K562 (cell line): Measurements from ENCODE around the gene USP44. TPM values are rescaled to one million over a fixed set of nuclear protein-coding genes. Genes with fewer than 3 reads are reported as not detected.

ENCODE experiments used
- ATAC-seq: fragments of 200-7000 bp; cut with Tn5 transposase; 3 replicates; pipeline ENCODE4 v1.9.1; 2020; ENCODE audit warnings: moderate library complexity
- BruUV-seq: library from RNA; stranded (reverse); fragments of 400-500 nt; replicated peaks from 2 replicates; lab custom pipeline; 2021; lab: Mats Ljungman, UMichigan
- CTCF ChIA-PET: fragments of 300-600 bp; formaldehyde crosslinking; extraction: SDS; loops from one replicate; lab custom pipeline; 2021; ENCODE audit warnings: low intra/inter-chr PET ratio; lab: Yijun Ruan, JAX
- POLR2A ChIA-PET: fragments of 300-600, 350-650 bp; sonication (Branson Sonifier 250); formaldehyde crosslinking; extraction: SDS; loops from one replicate; lab custom pipeline; 2021; ENCODE audit warnings: antibody characterized with exemption, inconsistent platforms; lab: Yijun Ruan, JAX
- DNase-seq, 4 experiments: peaks; one replicate each; pipeline versions ENCODE4 v3.0.0 to v3.0.0-alpha.2; 2011 to 2018; ENCODE audit warnings: low spot score in 3 of 4, mixed read lengths in 3 of 4; ENCODE audit errors: extremely low read depth in 1 of 4
- FAIRE-seq: peaks from 2 replicates; lab custom pipeline; 2011; peaks lifted over from hg19 to GRCh38; lab: Jason Lieb, UNC
- H2AFZ ChIP-seq: 2 replicates; pipeline ENCODE4 v1.6.0; 2011; ENCODE audit warnings: low read depth, low read length, control low read depth, inconsistent platforms
- H3K27ac ChIP-seq: fragments of 200-600 bp; 3 replicates; pipeline ENCODE4 v1.8.0; 2011; ENCODE audit warnings: low read depth, mild to moderate bottlenecking, control low read depth, inconsistent platforms, low read length, moderate library complexity, mixed read lengths; ENCODE audit errors: extremely low read depth
- H3K27me3 ChIP-seq, 2 experiments: fragments of 300-600 bp in 1 of 2; 2 replicates in 1 of 2; 3 replicates in 1 of 2; pipeline versions ENCODE4 v1.6.0 to v1.8.0; 2011; ENCODE audit warnings: inconsistent platforms in 2 of 2, low read length in 2 of 2, mild to moderate bottlenecking in 1 of 2, mixed read lengths in 1 of 2, moderate library complexity in 1 of 2; ENCODE audit not compliant: control insufficient read depth in 2 of 2, insufficient read depth in 2 of 2
- H3K36me3 ChIP-seq: fragments of 300-600 bp; 3 replicates; pipeline ENCODE4 v1.8.0; 2011; ENCODE audit warnings: mild to moderate bottlenecking, low read length, inconsistent platforms; ENCODE audit not compliant: control insufficient read depth, insufficient read depth
- H3K4me1 ChIP-seq, 2 experiments: fragments of 200-600 bp in 1 of 2; replicated peaks in 1 of 2; 2 replicates in 1 of 2; 3 replicates in 1 of 2; pipeline versions ENCODE4 v1.5.1 to v1.8.0; 2011; ENCODE audit warnings: inconsistent platforms in 2 of 2, low read length in 2 of 2, mild to moderate bottlenecking in 1 of 2, mixed read lengths in 1 of 2, moderate library complexity in 1 of 2; ENCODE audit not compliant: control insufficient read depth in 2 of 2, insufficient read depth in 2 of 2
- H3K4me2 ChIP-seq: 2 replicates; pipeline ENCODE4 v1.6.1; 2011; ENCODE audit warnings: low read length, control low read depth, inconsistent platforms, mixed read lengths; ENCODE audit not compliant: insufficient read depth
- H3K4me3 ChIP-seq: fragments of 200-600 bp; sonication (generic), shearing (Covaris generic); 2 replicates; pipeline ENCODE4 v1.5.1; 2016; ENCODE audit warnings: control low read depth, inconsistent platforms
- H3K79me2 ChIP-seq: fragments of 200-600 bp; 3 replicates; pipeline ENCODE4 v1.8.0; 2011; ENCODE audit warnings: low read length, inconsistent platforms; ENCODE audit not compliant: control insufficient read depth, insufficient read depth
- H3K9ac ChIP-seq, 2 experiments: 2 replicates each; pipeline versions ENCODE4 v1.6.0 to v1.6.1; 2011; ENCODE audit warnings: low read depth in 2 of 2, low read length in 2 of 2, control low read depth in 1 of 2, inconsistent platforms in 1 of 2, mild to moderate bottlenecking in 1 of 2, mixed read lengths in 1 of 2; ENCODE audit not compliant: insufficient read depth in 1 of 2
- H3K9me1 ChIP-seq: one replicate; pipeline ENCODE4 v1.6.0; 2011; ENCODE audit warnings: inconsistent platforms, mild to moderate bottlenecking, low read length, moderate library complexity; ENCODE audit not compliant: control insufficient read depth, insufficient read depth
- H3K9me3 ChIP-seq: replicated peaks from 2 replicates; pipeline ENCODE4 v1.5.1; 2011; ENCODE audit warnings: low read depth, low read length, inconsistent platforms; ENCODE audit not compliant: control insufficient read depth, insufficient read depth
- H4K20me1 ChIP-seq: replicated peaks from 2 replicates; pipeline ENCODE4 v1.6.1; 2011; ENCODE audit warnings: low read length, inconsistent platforms, mixed read lengths; ENCODE audit not compliant: control insufficient read depth, insufficient read depth
- FOXK2 ChIP-seq, 2 experiments: fragments of 450-650 bp; IDR thresholded peaks in 1 of 2; conservative IDR thresholded peaks in 1 of 2; 2 replicates each; pipeline ENCODE4 v1.6.1; 2016; ENCODE audit warnings: low read depth in 2 of 2, mild to moderate bottlenecking in 1 of 2
- RBFOX2 ChIP-seq: fragments of 200-400 bp; formaldehyde crosslinking; IDR thresholded peaks from 2 replicates; pipeline ENCODE4 v1.6.1; 2017; ENCODE audit warnings: low read depth, mild to moderate bottlenecking, low read length, moderate library complexity
- SAFB ChIP-seq: fragments of 200-400 bp; formaldehyde crosslinking; IDR thresholded peaks from 2 replicates; pipeline ENCODE4 v1.6.1; 2017; ENCODE audit warnings: low read depth, low read length, borderline replicate concordance
- SP1 ChIP-seq: sonication (generic); formaldehyde crosslinking; IDR thresholded peaks from 2 replicates; pipeline ENCODE4 v1.8.1; 2022; ENCODE audit warnings: mild to moderate bottlenecking, missing genetic modification reagents
- TAL1 ChIP-seq: fragments of 450-650 bp; IDR thresholded peaks from 2 replicates; pipeline ENCODE4 v1.6.1; 2016; ENCODE audit warnings: mild to moderate bottlenecking
- XRCC3 ChIP-seq: fragments of 450-650 bp; IDR thresholded peaks from 2 replicates; pipeline ENCODE4 v1.6.1; 2017; ENCODE audit warnings: mild to moderate bottlenecking, moderate library complexity
- ZNF121 ChIP-seq: sonication (generic); formaldehyde crosslinking; conservative IDR thresholded peaks from 2 replicates; pipeline ENCODE4 v1.8.0; 2022; ENCODE audit warnings: missing genetic modification reagents
- ZNF589 ChIP-seq: fragments of 200-800 bp; sonication (Bioruptor generic); IDR thresholded peaks from 2 replicates; pipeline ENCODE4 v1.6.1; 2016; ENCODE audit warnings: low read depth, missing genetic modification characterization, missing compliant biosample characterization
- ZNF764 ChIP-seq: fragments of 250-450 bp; sonication (Bioruptor Pico); IDR thresholded peaks from 2 replicates; pipeline ENCODE4 v1.4.0; 2020; ENCODE audit warnings: low read depth, mild to moderate bottlenecking, moderate library complexity
- WGBS: fragments of 100-300 bp; shearing (Covaris generic); methylation state at CpG from one replicate; pipeline ENCODE4 v1.1.6; 2016; ENCODE audit warnings: low coverage, mixed read lengths; ENCODE audit not compliant: insufficient coverage; ENCODE audit errors: missing lambda C conversion rate; 5-methylcytosine and 5-hydroxymethylcytosine counted together
- in situ Hi-C: fragments of 300-500 bp; cut with MboI; formaldehyde crosslinking; loops from 4 replicates; pipeline ENCODE4 v1.15.0; 2018; ENCODE audit warnings: inconsistent platforms, mixed read lengths
- intact Hi-C: fragments of 100-400 bp; cut with micrococcal nuclease; formaldehyde crosslinking; loops from 2 replicates; pipeline ENCODE4 v1.14.2; 2022
- polyA plus RNA-seq, 8 experiments: library from polyadenylated mRNA; depleted of rRNA in 4 of 8; stranded (reverse) in 5 of 8; unstranded in 3 of 8; fragments of >200 nt; fragmentation: Nextera tagmentation in 2 of 8; fragmentation: Illumina TruSeq in 1 of 8; extraction: Ambion mirVana in 2 of 8; extraction: Trizol in 1 of 8; gene quantifications; 2 replicates each; pipeline versions ENCODE4 v1.2.1 to v1.2.3, GENCODE V29; 2011 to 2014; ENCODE audit warnings: inconsistent platforms in 1 of 8, missing spikeins in 1 of 8
- total RNA-seq, 7 experiments: library from RNA; depleted of rRNA in 6 of 7; stranded (reverse); fragments of >200 nt in 6 of 7; fragmentation: Illumina TruSeq in 2 of 7; extraction: Trizol in 2 of 7; gene quantifications; 2 replicates each; pipeline versions ENCODE4 v1.2.1 to v1.2.3, GENCODE V29; 2011 to 2021; ENCODE audit warnings: low replicate concordance in 1 of 7
- TF ChIP-seq, protein P1 (sequence below): fragments of 450-650 bp; IDR thresholded peaks from 2 replicates; pipeline ENCODE4 v1.7.0; 2016; ENCODE audit warnings: borderline replicate concordance
- TF ChIP-seq, protein P2 (sequence below): IDR thresholded peaks from 3 replicates; pipeline ENCODE4 v1.6.1; 2011; ENCODE audit warnings: borderline replicate concordance, mild to moderate bottlenecking, moderate library complexity; ENCODE audit not compliant: insufficient read length; ENCODE audit errors: extremely low read depth
- TF ChIP-seq, protein P3 (sequence below): sonication (generic); IDR thresholded peaks from 2 replicates; pipeline ENCODE4 v1.6.1; 2016

USP44 gene
- total and polyA plus RNA-seq, 9 of the 15 experiments (the other 6 are each of a cell fraction or from before 2014, with no cell fraction given), result 2.1 to 5.7 (median 2.8) TPM

DNA sequence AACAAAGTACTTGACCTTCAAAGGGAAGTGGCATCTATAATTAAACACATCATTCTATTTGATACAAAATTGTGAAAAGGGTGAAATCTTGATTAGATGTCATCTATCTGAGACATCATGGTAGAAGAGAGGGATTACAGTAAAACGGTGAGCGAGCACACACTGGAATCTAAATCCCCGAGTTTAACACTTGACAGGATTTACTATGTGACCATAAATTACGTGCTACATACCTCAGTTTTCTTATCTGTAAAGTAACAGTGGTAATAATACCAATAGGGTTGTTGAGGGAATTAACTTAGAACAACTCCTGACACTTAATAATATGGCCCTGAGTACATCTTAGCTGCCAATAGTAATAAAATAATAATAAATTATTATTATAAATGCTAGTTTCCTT, 13.3 kb downstream of the USP44 start:
- no peaks in the 10 kb centered on the region for H4K20me1 ChIP-seq
- no peaks in the 10 kb centered on the region for H3K9me3 ChIP-seq
- no peaks in the 10 kb centered on the region for H3K79me2 ChIP-seq
- intact Hi-C loops (loop anchor here (5.0 kb wide), 1 partner anchor 39 kb away; no protein-coding TSS in a partner anchor), in situ Hi-C loops (no loop called here)
- no peak overlapping the region for H3K9ac ChIP-seq
- H3K4me1 ChIP-seq, result no peaks in the 10 kb centered on the region
- TF ChIP-seq SP1 (CRISPR knock-in tag) (no peak), FOXK2 (conservative IDR thresholded peaks at IDR 0.05 in 1 of 2, IDR thresholded peaks at IDR 0.05 in 1 of 2; ENCODE audit: low read depth in 2 of 2) (no peak), ZNF764 (no peak), ZNF589 (no peak), ZNF121 (CRISPR knock-in tag) (no peak), XRCC3 (no peak), RBFOX2 (no peak), SAFB (no peak), TAL1 (no peak)
- TF ChIP-seq, protein P1, sequence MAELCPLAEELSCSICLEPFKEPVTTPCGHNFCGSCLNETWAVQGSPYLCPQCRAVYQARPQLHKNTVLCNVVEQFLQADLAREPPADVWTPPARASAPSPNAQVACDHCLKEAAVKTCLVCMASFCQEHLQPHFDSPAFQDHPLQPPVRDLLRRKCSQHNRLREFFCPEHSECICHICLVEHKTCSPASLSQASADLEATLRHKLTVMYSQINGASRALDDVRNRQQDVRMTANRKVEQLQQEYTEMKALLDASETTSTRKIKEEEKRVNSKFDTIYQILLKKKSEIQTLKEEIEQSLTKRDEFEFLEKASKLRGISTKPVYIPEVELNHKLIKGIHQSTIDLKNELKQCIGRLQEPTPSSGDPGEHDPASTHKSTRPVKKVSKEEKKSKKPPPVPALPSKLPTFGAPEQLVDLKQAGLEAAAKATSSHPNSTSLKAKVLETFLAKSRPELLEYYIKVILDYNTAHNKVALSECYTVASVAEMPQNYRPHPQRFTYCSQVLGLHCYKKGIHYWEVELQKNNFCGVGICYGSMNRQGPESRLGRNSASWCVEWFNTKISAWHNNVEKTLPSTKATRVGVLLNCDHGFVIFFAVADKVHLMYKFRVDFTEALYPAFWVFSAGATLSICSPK, result no peak
- TF ChIP-seq, protein P2, sequence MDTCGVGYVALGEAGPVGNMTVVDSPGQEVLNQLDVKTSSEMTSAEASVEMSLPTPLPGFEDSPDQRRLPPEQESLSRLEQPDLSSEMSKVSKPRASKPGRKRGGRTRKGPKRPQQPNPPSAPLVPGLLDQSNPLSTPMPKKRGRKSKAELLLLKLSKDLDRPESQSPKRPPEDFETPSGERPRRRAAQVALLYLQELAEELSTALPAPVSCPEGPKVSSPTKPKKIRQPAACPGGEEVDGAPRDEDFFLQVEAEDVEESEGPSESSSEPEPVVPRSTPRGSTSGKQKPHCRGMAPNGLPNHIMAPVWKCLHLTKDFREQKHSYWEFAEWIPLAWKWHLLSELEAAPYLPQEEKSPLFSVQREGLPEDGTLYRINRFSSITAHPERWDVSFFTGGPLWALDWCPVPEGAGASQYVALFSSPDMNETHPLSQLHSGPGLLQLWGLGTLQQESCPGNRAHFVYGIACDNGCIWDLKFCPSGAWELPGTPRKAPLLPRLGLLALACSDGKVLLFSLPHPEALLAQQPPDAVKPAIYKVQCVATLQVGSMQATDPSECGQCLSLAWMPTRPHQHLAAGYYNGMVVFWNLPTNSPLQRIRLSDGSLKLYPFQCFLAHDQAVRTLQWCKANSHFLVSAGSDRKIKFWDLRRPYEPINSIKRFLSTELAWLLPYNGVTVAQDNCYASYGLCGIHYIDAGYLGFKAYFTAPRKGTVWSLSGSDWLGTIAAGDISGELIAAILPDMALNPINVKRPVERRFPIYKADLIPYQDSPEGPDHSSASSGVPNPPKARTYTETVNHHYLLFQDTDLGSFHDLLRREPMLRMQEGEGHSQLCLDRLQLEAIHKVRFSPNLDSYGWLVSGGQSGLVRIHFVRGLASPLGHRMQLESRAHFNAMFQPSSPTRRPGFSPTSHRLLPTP, result no peak
- TF ChIP-seq, protein P3, sequence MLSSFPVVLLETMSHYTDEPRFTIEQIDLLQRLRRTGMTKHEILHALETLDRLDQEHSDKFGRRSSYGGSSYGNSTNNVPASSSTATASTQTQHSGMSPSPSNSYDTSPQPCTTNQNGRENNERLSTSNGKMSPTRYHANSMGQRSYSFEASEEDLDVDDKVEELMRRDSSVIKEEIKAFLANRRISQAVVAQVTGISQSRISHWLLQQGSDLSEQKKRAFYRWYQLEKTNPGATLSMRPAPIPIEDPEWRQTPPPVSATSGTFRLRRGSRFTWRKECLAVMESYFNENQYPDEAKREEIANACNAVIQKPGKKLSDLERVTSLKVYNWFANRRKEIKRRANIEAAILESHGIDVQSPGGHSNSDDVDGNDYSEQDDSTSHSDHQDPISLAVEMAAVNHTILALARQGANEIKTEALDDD, result no peak
- POLR2A ChIA-PET, result interaction anchor here (1.7 kb wide), 1 partner anchor 64 kb away, joined by 5 read pairs; the partner anchor contains the start of gene METAP2
- 32% methylated on average over 4 of the region's 4 CpGs for WGBS
- FAIRE-seq (no peak), DNase-seq (no peak), ATAC-seq (no peak)
- no peak overlapping the region for H3K4me3 ChIP-seq
- no peaks in the 10 kb centered on the region for H3K27me3 ChIP-seq
- H3K4me2 ChIP-seq, result no peak overlapping the region
- CTCF ChIA-PET, result no interaction called here
- no peak overlapping the region for H2AFZ ChIP-seq
- no TSS peak for BruUV-seq
- H3K36me3 ChIP-seq, result no peaks in the 10 kb centered on the region
- no peaks in the 10 kb centered on the region for H3K9me1 ChIP-seq
- no peak overlapping the region for H3K27ac ChIP-seq
